PC-3 (cell line): ENCODE results near the gene DNAL4. TPM values are rescaled to one million over a fixed set of nuclear protein-coding genes. Genes with fewer than 3 reads are reported as not detected.

Source experiments
- ATAC-seq: fragments of 200-7000 bp; cut with Tn5 transposase; 2 replicates; pipeline ENCODE4 v1.9.1; 2020; ENCODE audit warnings: mild to moderate bottlenecking, moderate library complexity
- BruUV-seq: library from RNA; stranded (reverse); fragments of 400-500 nt; replicated peaks from 2 replicates; lab custom pipeline; 2021; lab: Mats Ljungman, UMichigan
- CTCF ChIA-PET: fragments of 300-600 bp; sonication (Branson Sonifier 250); formaldehyde crosslinking; loops from one replicate; lab custom pipeline; 2022; ENCODE audit warnings: antibody characterized with exemption; lab: Charles Lee
- POLR2A ChIA-PET: fragments of 300-600 bp; sonication (Branson Sonifier 250); formaldehyde crosslinking; loops from one replicate; lab custom pipeline; 2022; ENCODE audit warnings: antibody characterized with exemption; ENCODE audit not compliant: unreplicated experiment; lab: Charles Lee
- DNase-seq: peaks from one replicate; pipeline ENCODE4 v3.0.0-alpha.2; 2015
- H2AFZ ChIP-seq: fragments of 300-600 bp; sonication (generic); 2 replicates; pipeline ENCODE4 v1.6.0; 2016; ENCODE audit warnings: antibody characterized with exemption, low read length
- H3F3A ChIP-seq: fragments of 300-600 bp; sonication (generic); one replicate; pipeline ENCODE4 v1.6.0; 2017; ENCODE audit warnings: antibody characterized with exemption, low read length, control low read depth, mild to moderate bottlenecking; ENCODE audit not compliant: unreplicated experiment
- H3K27ac ChIP-seq: fragments of 300-600 bp; sonication (generic); 2 replicates; pipeline ENCODE4 v1.5.1; 2016; ENCODE audit warnings: mild to moderate bottlenecking, low read length
- H3K27me3 ChIP-seq: fragments of 300-600 bp; sonication (generic); 2 replicates; pipeline ENCODE4 v1.6.1; 2016; ENCODE audit warnings: low read length, mixed read lengths
- H3K36me3 ChIP-seq: fragments of 300-600 bp; sonication (generic); 2 replicates; pipeline ENCODE4 v1.6.1; 2016; ENCODE audit warnings: low read depth, mixed run types, low read length, mixed read lengths
- H3K4me1 ChIP-seq: fragments of 300-600 bp; sonication (generic); 2 replicates; pipeline ENCODE4 v1.5.1; 2016; ENCODE audit warnings: low read length; ENCODE audit not compliant: insufficient read depth
- H3K4me2 ChIP-seq: fragments of 300-600 bp; sonication (generic); 2 replicates; pipeline ENCODE4 v1.6.0; 2016; ENCODE audit warnings: low read length
- H3K4me3 ChIP-seq: fragments of 300-600 bp; sonication (generic); 2 replicates; pipeline ENCODE4 v1.5.1; 2016; ENCODE audit warnings: mild to moderate bottlenecking, low read length, mixed read lengths
- H3K79me2 ChIP-seq: fragments of 300-600 bp; sonication (generic); 2 replicates; pipeline ENCODE4 v1.6.1; 2017; ENCODE audit warnings: low read length, mixed read lengths
- H3K9ac ChIP-seq: fragments of 300-600 bp; sonication (generic); 2 replicates; pipeline ENCODE4 v1.6.0; 2016; ENCODE audit warnings: mild to moderate bottlenecking, low read length
- H3K9me2 ChIP-seq: fragments of 300-600 bp; sonication (generic); replicated peaks from 2 replicates; pipeline ENCODE4 v1.6.1; 2016; ENCODE audit warnings: mixed run types, low read length, mixed read lengths
- H3K9me3 ChIP-seq: fragments of 300-600 bp; sonication (generic); 2 replicates; pipeline ENCODE4 v1.6.1; 2016; ENCODE audit warnings: low read length, mixed read lengths
- H4K20me1 ChIP-seq: fragments of 300-600 bp; sonication (generic); 2 replicates; pipeline ENCODE4 v1.6.1; 2016; ENCODE audit warnings: low read length, mixed read lengths
- EZH2 ChIP-seq: fragments of 300-600 bp; sonication (generic); IDR thresholded peaks from one replicate; pipeline ENCODE4 v1.6.1; 2017; ENCODE audit warnings: antibody characterized with exemption, mild to moderate bottlenecking, low read length; ENCODE audit not compliant: unreplicated experiment
- EZH2phosphoT487 ChIP-seq: fragments of 300-600 bp; sonication (generic); IDR thresholded peaks from 2 replicates; pipeline ENCODE4 v1.6.1; 2018; ENCODE audit warnings: mild to moderate bottlenecking, antibody characterized with exemption, low read length, borderline replicate concordance
- intact Hi-C: fragments of 100-400 bp; cut with micrococcal nuclease; formaldehyde crosslinking; loops from 2 replicates; pipeline ENCODE4 v1.9.0; 2023
- total RNA-seq: library from RNA; depleted of rRNA; stranded (reverse); fragments of >200 nt; gene quantifications from 2 replicates; pipeline ENCODE4 v1.2.3, GENCODE V29; 2014
- TF ChIP-seq, protein P1 (sequence below): fragments of 300-600 bp; sonication (generic); conservative IDR thresholded peaks from 2 replicates; pipeline ENCODE4 v1.5.1; 2017; ENCODE audit warnings: antibody characterized with exemption, low read depth, mild to moderate bottlenecking, low read length

The DNAL4 gene
- total RNA-seq, 1 experiment from 2014 or later: 22.5 TPM

DNA sequence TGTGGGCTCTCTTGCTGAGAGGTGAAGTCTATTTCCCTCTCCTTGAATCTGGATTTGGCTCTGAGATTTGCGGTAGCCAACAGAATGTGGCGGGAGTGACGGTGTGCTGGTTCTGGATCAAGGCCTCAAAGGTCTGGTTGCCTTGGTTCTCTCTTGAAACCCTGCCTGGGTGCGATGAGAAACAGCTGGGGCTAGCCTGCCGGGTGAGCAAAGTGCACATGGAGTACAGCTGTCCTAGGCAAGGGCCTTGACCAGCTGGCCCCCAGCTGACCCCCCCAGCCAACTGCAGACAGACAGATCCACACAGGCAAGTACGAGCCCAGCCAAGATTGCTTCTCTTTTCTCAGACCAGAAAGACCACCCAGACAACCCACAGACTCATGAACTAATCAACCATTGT, 49.0 kb downstream of the DNAL4 start:
- H3K9me3 ChIP-seq: no peaks in the 10 kb centered on the region
- intact Hi-C loops: no loop called here
- H3K4me1 ChIP-seq: no peaks in the 10 kb centered on the region
- H3K79me2 ChIP-seq: no peaks in the 10 kb centered on the region
- H3K4me3 ChIP-seq: no peak overlapping the region
- no peak overlapping the region for H2AFZ ChIP-seq
- no peak overlapping the region for H3K9ac ChIP-seq
- no peak for DNase-seq
- H3K4me2 ChIP-seq: no peak overlapping the region
- H3K36me3 ChIP-seq: no peaks in the 10 kb centered on the region; the same call in 1 of the 2 replicates
- TF ChIP-seq EZH2phosphoT487 (no peak), EZH2 (no peak)
- TF ChIP-seq, protein P1, sequence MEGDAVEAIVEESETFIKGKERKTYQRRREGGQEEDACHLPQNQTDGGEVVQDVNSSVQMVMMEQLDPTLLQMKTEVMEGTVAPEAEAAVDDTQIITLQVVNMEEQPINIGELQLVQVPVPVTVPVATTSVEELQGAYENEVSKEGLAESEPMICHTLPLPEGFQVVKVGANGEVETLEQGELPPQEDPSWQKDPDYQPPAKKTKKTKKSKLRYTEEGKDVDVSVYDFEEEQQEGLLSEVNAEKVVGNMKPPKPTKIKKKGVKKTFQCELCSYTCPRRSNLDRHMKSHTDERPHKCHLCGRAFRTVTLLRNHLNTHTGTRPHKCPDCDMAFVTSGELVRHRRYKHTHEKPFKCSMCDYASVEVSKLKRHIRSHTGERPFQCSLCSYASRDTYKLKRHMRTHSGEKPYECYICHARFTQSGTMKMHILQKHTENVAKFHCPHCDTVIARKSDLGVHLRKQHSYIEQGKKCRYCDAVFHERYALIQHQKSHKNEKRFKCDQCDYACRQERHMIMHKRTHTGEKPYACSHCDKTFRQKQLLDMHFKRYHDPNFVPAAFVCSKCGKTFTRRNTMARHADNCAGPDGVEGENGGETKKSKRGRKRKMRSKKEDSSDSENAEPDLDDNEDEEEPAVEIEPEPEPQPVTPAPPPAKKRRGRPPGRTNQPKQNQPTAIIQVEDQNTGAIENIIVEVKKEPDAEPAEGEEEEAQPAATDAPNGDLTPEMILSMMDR: no peak
- no peaks in the 10 kb centered on the region for H3K9me2 ChIP-seq
- H3K27me3 ChIP-seq: no peaks in the 10 kb centered on the region
- H3F3A ChIP-seq: no peaks in the 10 kb centered on the region
- ChIA-PET CTCF (no interaction called here), POLR2A (no interaction called here)
- ATAC-seq: no peak
- no TSS peak for BruUV-seq
- no peak overlapping the region for H3K27ac ChIP-seq
- no peaks in the 10 kb centered on the region for H4K20me1 ChIP-seq

DNA sequence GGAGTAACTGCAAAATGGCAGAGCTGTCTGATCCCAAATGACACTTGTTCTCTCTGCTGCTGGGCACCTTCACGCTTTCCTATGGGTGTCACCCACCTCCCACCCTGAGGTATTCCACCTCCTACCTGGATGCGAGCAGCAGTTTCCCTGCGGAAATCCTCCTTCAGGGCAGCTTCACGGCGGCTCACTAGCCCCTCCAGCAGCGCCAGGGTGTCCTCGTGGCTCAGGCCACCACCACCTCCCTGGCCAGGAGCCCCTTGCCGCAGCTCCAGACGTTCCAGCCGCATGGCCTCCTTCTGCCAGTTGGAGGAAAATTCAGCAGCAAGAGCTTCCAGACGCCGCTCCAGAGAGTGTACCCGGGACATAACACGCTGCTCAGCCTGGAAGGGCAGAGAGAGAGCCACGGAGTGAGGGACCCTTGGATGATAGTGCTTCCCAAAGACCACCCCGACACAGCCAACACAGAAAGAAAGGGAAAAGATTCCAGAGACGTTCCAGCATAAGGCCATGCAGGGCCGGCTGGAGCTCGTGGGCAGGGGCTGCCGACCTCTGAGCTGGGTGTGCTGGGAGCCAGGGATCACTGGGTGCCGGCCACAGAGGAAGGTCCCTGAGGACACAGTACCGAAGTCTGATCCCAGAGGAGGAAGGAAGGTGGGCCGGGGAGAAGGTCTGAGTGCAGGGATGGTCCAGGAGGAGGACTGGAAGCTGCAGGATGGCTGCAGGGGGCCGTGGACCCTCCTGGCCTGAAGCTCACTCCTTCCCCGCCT, 51.6 kb downstream of the DNAL4 start:
- DNase-seq (no peak), ATAC-seq (no peak)
- H3F3A ChIP-seq: no peaks in the 10 kb centered on the region
- POLR2A ChIA-PET: no interaction called here
- H2AFZ ChIP-seq: no peak overlapping the region
- H4K20me1 ChIP-seq: no peaks in the 10 kb centered on the region
- H3K79me2 ChIP-seq: no peaks in the 10 kb centered on the region
- intact Hi-C loops: no loop called here
- no peaks in the 10 kb centered on the region for H3K9me2 ChIP-seq
- H3K36me3 ChIP-seq: peaks cover 13% of the 10 kb centered on the region; the same call in 1 of the 2 replicates
- no peak overlapping the region for H3K9ac ChIP-seq
- H3K27ac ChIP-seq: no peak overlapping the region
- peaks cover 6% of the 10 kb centered on the region; the same call in 1 of the 2 replicates for H3K4me1 ChIP-seq
- BruUV-seq: no TSS peak
- TF ChIP-seq EZH2phosphoT487: no peak
- TF ChIP-seq, protein P1: no peak
- no peak for TF ChIP-seq EZH2
- H3K9me3 ChIP-seq: no peaks in the 10 kb centered on the region
- H3K4me2 ChIP-seq: no peak overlapping the region
- CTCF ChIA-PET: no interaction called here
- H3K27me3 ChIP-seq: no peaks in the 10 kb centered on the region
- H3K4me3 ChIP-seq: no peak overlapping the region

DNA sequence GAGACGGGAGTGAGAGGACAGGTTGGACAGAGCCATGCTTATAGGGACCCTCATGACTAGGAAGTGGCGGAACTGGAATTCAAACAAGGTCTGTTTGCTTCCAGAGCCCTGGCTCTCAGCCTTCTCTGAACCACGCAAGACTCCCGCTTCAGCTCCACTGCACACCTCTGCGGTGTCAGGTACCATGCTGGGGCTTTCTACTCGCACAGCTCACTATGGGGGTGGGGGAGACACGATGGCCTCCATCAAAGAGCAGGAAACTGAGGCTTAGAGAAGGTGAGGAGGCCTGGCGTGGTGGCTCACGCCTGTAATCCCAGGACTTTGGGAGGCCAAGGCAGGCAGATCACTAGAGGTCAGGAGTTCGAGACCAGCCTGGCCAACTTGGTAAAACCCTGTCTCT, 52.4 kb downstream of the DNAL4 start:
- peaks cover 14% of the 10 kb centered on the region; the same call in 1 of the 2 replicates for H3K36me3 ChIP-seq
- H4K20me1 ChIP-seq: no peaks in the 10 kb centered on the region
- H2AFZ ChIP-seq: no peak overlapping the region
- no peak overlapping the region for H3K9ac ChIP-seq
- no peaks in the 10 kb centered on the region for H3K9me3 ChIP-seq
- H3K27me3 ChIP-seq: no peaks in the 10 kb centered on the region
- CTCF ChIA-PET: no interaction called here
- no peak overlapping the region for H3K4me2 ChIP-seq
- intact Hi-C loops: no loop called here
- TF ChIP-seq, protein P1: no peak
- no peak for TF ChIP-seq EZH2
- no peak for TF ChIP-seq EZH2phosphoT487
- ATAC-seq: no peak
- no peaks in the 10 kb centered on the region for H3F3A ChIP-seq
- POLR2A ChIA-PET: no interaction called here
- no TSS peak for BruUV-seq
- H3K4me1 ChIP-seq: peaks cover 6% of the 10 kb centered on the region; the same call in 1 of the 2 replicates
- no peaks in the 10 kb centered on the region for H3K79me2 ChIP-seq
- no peak overlapping the region for H3K4me3 ChIP-seq
- no peak for DNase-seq
- H3K9me2 ChIP-seq: no peaks in the 10 kb centered on the region
- H3K27ac ChIP-seq: no peak overlapping the region
